NT2/D1 (cell line): Measurements from ENCODE around the gene LDB3.

Experiments used
- SUZ12 ChIP-seq: IDR thresholded peaks from 2 replicates; pipeline ENCODE4 v1.6.1; 2011; ENCODE audit not compliant: insufficient read length, insufficient read depth; ENCODE audit errors: extremely low read depth
- YY1 ChIP-seq: IDR thresholded peaks from 2 replicates; pipeline ENCODE4 v1.6.1; 2011; ENCODE audit not compliant: insufficient read length, insufficient read depth
- ZNF274 ChIP-seq: IDR thresholded peaks from 2 replicates; pipeline ENCODE4 v1.6.1; 2011; ENCODE audit warnings: mild to moderate bottlenecking, low read depth, low read length

DNA sequence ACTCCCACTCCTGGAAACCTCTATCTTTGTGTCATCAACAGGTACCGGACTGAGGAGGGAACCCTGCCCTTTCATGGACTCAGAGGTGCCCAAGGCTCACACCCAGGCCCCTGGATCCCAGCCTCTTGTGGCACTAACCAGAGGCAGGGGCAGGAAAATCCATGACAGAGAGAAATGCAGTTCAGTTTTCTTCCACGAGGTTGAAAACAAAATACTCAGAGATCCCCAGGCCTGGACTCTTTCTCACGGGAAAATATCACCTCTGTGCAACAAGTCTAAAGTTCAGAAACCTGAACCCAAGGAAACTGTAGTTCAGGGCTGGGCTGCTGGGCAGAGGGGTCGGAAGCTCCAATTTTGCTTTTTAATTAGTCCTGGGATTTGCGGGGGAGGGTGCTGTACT, 35.4 kb upstream of the LDB3 start:
- TF ChIP-seq ZNF274 (no peak), YY1 (no peak), SUZ12 (no peak)
